Fibroblast of mammary gland (primary cell): ENCODE results near the gene KCNK7.

Experiments used
- DNase-seq: peaks from one replicate; pipeline ENCODE4 v3.0.0-alpha.2; 2010; ENCODE audit warnings: low read depth
- H3K4me3 ChIP-seq: 2 replicates; pipeline ENCODE4 v1.5.1; 2011; ENCODE audit warnings: low read depth, mild to moderate bottlenecking, low read length, moderate library complexity; ENCODE audit not compliant: control insufficient read depth
- TF ChIP-seq, protein P1 (sequence below): conservative IDR thresholded peaks from 2 replicates; pipeline ENCODE4 v1.5.1; 2011; ENCODE audit warnings: low read depth, low read length, inconsistent platforms; ENCODE audit not compliant: control insufficient read depth, insufficient read depth

KCNK7 gene, protein sequence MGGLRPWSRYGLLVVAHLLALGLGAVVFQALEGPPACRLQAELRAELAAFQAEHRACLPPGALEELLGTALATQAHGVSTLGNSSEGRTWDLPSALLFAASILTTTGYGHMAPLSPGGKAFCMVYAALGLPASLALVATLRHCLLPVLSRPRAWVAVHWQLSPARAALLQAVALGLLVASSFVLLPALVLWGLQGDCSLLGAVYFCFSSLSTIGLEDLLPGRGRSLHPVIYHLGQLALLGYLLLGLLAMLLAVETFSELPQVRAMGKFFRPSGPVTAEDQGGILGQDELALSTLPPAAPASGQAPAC

DNA sequence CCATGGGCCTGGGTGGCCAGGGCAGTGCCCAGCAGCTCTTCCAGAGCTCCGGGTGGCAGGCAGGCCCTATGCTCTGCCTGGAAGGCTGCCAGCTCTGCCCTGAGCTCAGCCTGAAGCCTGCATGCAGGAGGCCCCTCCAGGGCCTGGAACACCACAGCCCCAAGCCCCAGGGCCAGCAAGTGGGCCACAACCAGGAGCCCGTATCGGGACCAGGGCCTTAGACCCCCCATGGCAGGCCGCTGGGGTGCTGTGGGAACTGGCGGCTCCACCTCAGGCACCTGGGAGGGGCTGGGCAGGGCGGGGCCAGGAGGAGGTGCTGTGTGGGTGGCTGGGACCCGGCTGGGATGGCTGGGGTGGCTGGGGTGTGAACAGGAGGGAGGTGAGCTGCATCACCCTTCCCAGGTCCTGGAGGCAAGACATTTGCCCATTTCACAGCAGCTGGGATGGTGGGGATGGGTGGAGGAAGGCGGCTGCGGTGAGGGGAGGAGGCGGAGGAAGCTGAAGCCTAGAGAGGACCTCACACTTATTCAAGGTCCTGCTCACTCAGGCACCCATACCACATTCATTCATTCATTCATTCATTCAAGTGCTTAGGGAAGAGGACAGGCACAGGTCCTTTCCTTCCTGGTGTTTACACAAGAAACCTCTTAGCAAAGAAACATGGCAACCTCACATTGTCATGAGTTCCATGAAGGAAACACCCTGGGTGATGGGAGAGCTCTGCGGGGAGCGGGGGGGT is at the start of gene KCNK7:
KCNK7 (minus strand) TSS at position 258 of the 739 bp plus-strand sequence; CDS start at position 230, 28 bp downstream.
- TF ChIP-seq, protein P1, sequence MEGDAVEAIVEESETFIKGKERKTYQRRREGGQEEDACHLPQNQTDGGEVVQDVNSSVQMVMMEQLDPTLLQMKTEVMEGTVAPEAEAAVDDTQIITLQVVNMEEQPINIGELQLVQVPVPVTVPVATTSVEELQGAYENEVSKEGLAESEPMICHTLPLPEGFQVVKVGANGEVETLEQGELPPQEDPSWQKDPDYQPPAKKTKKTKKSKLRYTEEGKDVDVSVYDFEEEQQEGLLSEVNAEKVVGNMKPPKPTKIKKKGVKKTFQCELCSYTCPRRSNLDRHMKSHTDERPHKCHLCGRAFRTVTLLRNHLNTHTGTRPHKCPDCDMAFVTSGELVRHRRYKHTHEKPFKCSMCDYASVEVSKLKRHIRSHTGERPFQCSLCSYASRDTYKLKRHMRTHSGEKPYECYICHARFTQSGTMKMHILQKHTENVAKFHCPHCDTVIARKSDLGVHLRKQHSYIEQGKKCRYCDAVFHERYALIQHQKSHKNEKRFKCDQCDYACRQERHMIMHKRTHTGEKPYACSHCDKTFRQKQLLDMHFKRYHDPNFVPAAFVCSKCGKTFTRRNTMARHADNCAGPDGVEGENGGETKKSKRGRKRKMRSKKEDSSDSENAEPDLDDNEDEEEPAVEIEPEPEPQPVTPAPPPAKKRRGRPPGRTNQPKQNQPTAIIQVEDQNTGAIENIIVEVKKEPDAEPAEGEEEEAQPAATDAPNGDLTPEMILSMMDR: no peak
- no peak within 1 kb of the TSS for H3K4me3 ChIP-seq
- DNase-seq: no peak

DNA sequence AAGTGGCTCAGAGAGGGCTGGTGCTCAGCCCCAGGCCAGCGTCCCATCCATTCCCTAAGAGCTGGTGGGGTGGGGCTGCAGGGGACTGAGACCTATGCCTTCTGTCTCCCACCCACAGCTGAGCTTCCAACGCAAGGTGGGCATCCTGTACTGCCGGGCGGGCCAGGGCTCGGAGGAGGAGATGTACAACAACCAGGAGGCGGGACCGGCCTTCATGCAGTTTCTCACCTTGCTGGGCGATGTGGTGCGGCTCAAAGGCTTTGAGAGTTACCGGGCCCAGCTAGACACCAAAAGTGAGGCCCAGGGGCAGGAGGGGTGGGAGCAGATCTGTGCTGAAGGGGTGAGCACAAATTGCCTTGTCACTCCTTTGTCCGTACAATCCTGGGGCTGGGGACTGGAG is 49.2 kb upstream of the KCNK7 start:
- H3K4me3 ChIP-seq: no peak overlapping the region
- no peak for DNase-seq
- TF ChIP-seq, protein P1: no peak

DNA sequence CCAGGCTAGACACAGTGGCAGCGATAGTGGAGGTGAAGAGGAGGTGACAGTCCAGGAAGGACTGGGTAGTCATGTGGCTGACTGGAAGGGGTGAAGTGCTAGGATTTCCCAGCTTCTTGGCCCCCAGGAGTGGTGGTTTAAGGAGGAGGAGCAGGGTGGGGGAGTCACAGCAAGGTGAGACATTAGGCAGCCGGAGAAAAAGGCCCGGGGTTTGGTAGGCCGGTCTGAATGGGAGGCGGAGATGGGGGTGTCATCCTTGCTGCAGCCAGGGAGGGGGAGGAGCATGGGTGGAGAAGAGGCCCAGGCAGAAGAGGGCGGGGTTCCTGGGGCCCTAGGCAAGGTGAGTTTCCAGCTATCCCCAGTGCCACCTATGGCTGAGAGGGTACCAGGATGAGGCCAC is 48.4 kb upstream of the KCNK7 start:
- no peak for DNase-seq
- TF ChIP-seq, protein P1: no peak
- no peak overlapping the region for H3K4me3 ChIP-seq

DNA sequence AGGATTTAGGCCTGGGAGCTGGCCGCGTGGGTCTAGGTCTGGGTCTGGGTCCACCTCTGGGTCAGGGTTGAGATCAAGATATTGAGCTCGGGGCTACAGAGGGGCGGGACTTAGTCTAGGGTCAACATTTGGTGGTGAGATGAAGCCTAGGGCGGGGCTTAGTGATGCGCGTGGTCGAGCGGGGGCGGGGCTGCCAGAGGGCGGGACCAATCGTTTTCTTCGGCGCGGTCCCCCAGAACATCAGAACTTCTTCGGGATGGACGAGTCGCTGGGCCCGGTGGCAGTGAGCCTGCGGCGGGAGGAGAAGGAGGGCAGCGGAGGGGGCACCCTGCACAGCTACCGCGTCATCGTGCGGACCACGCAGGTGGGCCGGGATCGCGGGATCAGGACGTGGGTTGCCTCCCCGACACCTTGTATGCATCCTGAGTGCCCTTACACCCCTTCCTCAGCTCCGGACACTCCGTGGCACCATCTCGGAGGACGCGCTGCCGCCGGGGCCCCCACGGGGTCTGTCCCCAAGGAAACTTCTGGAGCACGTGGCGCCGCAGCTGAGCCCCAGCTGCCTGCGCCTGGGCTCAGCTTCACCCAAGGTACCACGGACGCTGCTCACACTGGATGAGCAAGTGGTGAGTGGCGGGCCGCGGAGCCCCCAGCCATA is 46.5 kb upstream of the KCNK7 start:
- H3K4me3 ChIP-seq: no peak overlapping the region
- DNase-seq: no peak
- TF ChIP-seq, protein P1: no peak

DNA sequence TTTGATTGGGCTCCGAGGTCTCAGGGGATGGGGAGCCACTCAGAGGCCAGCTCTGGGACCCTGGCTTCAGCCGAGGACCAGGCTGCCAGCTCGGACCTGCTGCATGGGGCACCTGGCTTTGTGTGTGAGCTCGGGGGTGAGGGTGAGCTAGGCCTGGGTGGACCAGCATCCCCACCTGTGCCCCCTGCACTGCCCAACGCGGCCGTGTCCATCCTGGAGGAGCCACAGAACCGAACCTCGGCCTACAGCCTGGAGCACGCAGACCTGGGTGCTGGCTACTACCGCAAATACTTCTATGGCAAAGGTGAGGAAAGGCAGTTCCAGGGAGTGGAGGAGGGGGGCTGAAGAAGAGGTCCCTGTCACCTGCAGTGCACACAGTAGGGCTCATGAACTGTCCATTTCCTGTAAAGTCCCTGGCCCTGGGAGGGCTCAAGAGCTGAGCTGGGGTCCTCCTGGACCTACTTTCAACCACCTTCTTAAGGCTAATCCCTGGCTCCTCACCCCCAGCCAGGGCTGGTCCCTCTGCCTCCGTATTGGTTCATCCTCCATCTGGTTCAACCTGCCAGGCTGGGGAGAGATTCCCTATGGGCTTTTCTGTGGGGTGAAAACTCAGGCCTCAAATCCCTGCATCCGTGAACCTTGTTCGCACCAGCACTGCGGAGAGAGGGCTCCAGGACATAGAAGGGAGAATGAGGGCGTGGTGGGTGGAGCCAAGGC is 45.9 kb upstream of the KCNK7 start:
- no peak for DNase-seq
- TF ChIP-seq, protein P1: no peak
- no peak overlapping the region for H3K4me3 ChIP-seq
